Mesodermal cell (in vitro differentiated cells): ENCODE results near the gene SQOR.

ENCODE experiments used
- H3K27ac ChIP-seq: 2 replicates; pipeline ENCODE4 v1.7.0; 2013; ENCODE audit warnings: mild to moderate bottlenecking, low read depth, low read length, moderate library complexity; ENCODE audit not compliant: severe bottlenecking
- H3K36me3 ChIP-seq: 2 replicates; pipeline ENCODE4 v1.7.1; 2013; ENCODE audit warnings: mild to moderate bottlenecking, low read length, moderate library complexity; ENCODE audit not compliant: control insufficient read depth, insufficient read depth
- H3K4me1 ChIP-seq: one replicate; pipeline ENCODE4 v1.7.1; 2013; ENCODE audit warnings: mild to moderate bottlenecking, low read length; ENCODE audit not compliant: insufficient read depth, control insufficient read depth, poor library complexity, severe bottlenecking
- H3K4me3 ChIP-seq: 2 replicates; pipeline ENCODE4 v1.7.0; 2013; ENCODE audit warnings: low read length, control low read depth, mild to moderate bottlenecking; ENCODE audit not compliant: insufficient read depth, poor library complexity, severe bottlenecking; ENCODE audit errors: extremely low read depth
- H3K9me3 ChIP-seq: 2 replicates; pipeline ENCODE4 v1.7.1; 2013; ENCODE audit warnings: mild to moderate bottlenecking, low read length, moderate library complexity; ENCODE audit not compliant: control insufficient read depth
- WGBS, 2 experiments: methylation state at CpG; one replicate each; pipeline ENCODE4 v1.1.5; 2013; ENCODE audit warnings: missing lambda C conversion rate in 2 of 2; ENCODE audit not compliant: insufficient coverage in 2 of 2; 5-methylcytosine and 5-hydroxymethylcytosine counted together

SQOR gene

GRCh38 chr15:45660231-45660979 is 25.6 kb downstream of the SQOR start:
- H3K4me3 ChIP-seq = no peak overlapping the region
- H3K9me3 ChIP-seq = no peaks in the 10 kb centered on the region
- H3K36me3 ChIP-seq = no peaks in the 10 kb centered on the region
- WGBS, 2 experiments = 67 to 78% methylated on average over 4 of the region's 5 CpGs
- no peaks in the 10 kb centered on the region for H3K4me1 ChIP-seq
- no peak overlapping the region for H3K27ac ChIP-seq

- Histone ChIP-seq H3K36me3 (no peaks in the 10 kb centered on the region), H3K27ac (no peak overlapping the region), H3K4me1 (no peaks in the 10 kb centered on the region), H3K9me3 (no peaks in the 10 kb centered on the region), H3K4me3 (no peak overlapping the region)
- 55 to 80% methylated on average over 4 to 5 of the region's 6 CpGs for WGBS, 2 experiments
Observed at GRCh38 chr15:45662375-45662774, 27.5 kb downstream of the SQOR start.

- Histone ChIP-seq H3K36me3 (no peaks in the 10 kb centered on the region), H3K4me3 (no peak overlapping the region), H3K4me1 (no peaks in the 10 kb centered on the region), H3K9me3 (no peaks in the 10 kb centered on the region), H3K27ac (no peak overlapping the region)
- 37 to 65% methylated on average over 3 of the region's 5 CpGs for WGBS, 2 experiments
Observed at GRCh38 chr15:45664451-45664850, 29.6 kb downstream of the SQOR start.

DNA sequence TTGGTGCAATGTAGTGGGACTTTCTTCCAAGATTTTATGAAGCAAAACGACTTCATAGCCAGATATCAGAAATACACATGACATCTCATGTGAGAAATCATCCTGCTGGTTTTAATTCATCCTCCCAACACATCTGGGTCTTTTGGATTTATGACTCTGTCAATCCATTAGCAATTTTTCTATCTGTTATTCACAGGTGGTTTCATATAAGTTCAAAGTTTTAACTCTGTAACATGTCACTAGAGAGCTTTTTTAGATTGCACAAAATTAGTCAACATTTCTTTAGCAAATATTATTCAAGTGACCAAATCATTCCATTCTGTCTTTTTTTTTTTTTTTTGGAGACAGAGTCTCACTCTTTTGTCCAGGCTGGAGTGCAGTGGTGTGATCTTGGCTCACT is 30.4 kb downstream of the SQOR start:
- Histone ChIP-seq H3K9me3 (no peaks in the 10 kb centered on the region), H3K36me3 (no peaks in the 10 kb centered on the region), H3K4me3 (no peak overlapping the region), H3K4me1 (no peaks in the 10 kb centered on the region), H3K27ac (no peak overlapping the region)
- WGBS, 2 experiments = 100% methylated on average over 1 of the region's 1 CpG; no CpG with 5 or more reads in 1 of the 2 experiments

DNA sequence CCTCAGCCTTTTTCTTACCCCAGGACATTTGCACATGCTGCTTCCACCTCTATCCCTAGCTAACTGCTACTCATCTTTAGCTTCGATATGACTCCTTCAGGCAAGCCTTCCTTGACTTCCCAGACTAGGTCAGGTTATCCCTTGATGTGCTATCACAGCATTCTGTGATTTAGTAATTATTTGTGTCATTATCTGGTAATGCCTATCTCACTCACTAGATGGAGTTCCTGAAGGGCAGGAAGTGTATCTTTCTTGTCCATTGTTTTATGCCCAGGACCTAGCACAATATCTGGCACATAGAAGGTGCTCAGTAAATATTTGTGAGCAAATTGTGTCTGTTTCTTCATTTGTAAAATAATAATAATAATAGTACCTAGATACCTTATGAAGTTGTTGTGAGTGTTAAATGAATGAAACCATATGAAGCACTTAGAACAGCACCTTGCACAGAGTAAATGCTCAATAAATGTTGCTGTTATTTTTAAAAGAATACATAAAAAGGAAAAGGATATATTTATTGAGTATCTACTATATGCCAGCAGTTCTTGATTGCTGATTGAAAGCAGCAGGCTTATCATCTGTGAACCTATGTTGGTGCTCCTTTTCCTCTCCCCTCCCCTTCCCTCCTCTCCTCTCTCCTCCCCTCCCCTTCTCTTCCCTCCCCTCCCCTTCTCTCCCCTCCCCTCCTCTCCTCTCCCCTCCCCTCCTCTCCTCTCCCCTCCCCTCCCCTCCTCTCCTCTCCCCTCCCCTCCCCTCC is 31.5 kb downstream of the SQOR start:
- Histone ChIP-seq H3K9me3 (no peaks in the 10 kb centered on the region), H3K4me1 (no peaks in the 10 kb centered on the region), H3K36me3 (no peaks in the 10 kb centered on the region), H3K4me3 (no peak overlapping the region), H3K27ac (no peak overlapping the region)
- WGBS, 2 experiments = 90% methylated on average over 1 of the region's 1 CpG; no CpG with 5 or more reads in 1 of the 2 experiments

- 83 to 100% methylated on average over 1 of the region's 2 CpGs for WGBS, 2 experiments
- H3K4me3 ChIP-seq = no peak overlapping the region
- H3K27ac ChIP-seq = no peak overlapping the region
- H3K36me3 ChIP-seq = no peaks in the 10 kb centered on the region
- H3K9me3 ChIP-seq = no peaks in the 10 kb centered on the region
- H3K4me1 ChIP-seq = no peaks in the 10 kb centered on the region
Observed at GRCh38 chr15:45667002-45667401, 32.2 kb downstream of the SQOR start.

DNA sequence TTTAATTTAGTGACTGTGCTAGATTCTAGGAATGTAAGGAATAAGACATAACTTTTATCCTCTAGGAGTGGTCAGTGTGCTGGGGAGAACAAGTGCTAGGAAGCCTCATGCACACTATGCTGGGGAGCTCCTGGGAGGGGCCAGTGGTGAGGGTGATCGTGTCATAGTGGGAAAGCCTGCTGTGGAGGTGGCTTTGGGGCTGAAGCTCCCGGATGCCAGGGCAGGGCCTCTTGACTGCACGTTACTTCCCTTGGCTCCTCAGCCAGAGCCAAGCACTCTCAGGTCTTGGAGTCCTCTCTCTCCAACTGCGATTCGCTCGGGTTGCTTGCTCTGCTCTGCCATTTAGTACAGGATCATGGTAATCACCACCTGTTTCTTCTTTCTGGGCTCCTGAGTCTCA is 33.6 kb downstream of the SQOR start:
- WGBS, 2 experiments = 84 to 86% methylated on average over 6 of the region's 6 CpGs

GRCh38 chr15:45669422-45669821 is 34.6 kb downstream of the SQOR start:
- WGBS, 2 experiments = 83 to 100% methylated on average over 1 of the region's 3 CpGs
- Histone ChIP-seq H3K36me3 (no peaks in the 10 kb centered on the region), H3K4me1 (no peaks in the 10 kb centered on the region), H3K4me3 (no peak overlapping the region), H3K27ac (no peak overlapping the region), H3K9me3 (no peaks in the 10 kb centered on the region)

More for the DNA sequence above, 33.6 kb downstream of the SQOR start:
- no peaks in the 10 kb centered on the region for H3K4me1 ChIP-seq
- no peak overlapping the region for H3K4me3 ChIP-seq
- H3K36me3 ChIP-seq = no peaks in the 10 kb centered on the region
- no peaks in the 10 kb centered on the region for H3K9me3 ChIP-seq
- no peak overlapping the region for H3K27ac ChIP-seq

GRCh38 chr15:45670091-45670490 is 35.3 kb downstream of the SQOR start:
- Histone ChIP-seq H3K27ac (no peak overlapping the region), H3K4me3 (no peak overlapping the region), H3K9me3 (no peaks in the 10 kb centered on the region), H3K4me1 (no peaks in the 10 kb centered on the region), H3K36me3 (no peaks in the 10 kb centered on the region)
- WGBS, 2 experiments = 87% methylated on average over 3 to 4 of the region's 5 CpGs

DNA sequence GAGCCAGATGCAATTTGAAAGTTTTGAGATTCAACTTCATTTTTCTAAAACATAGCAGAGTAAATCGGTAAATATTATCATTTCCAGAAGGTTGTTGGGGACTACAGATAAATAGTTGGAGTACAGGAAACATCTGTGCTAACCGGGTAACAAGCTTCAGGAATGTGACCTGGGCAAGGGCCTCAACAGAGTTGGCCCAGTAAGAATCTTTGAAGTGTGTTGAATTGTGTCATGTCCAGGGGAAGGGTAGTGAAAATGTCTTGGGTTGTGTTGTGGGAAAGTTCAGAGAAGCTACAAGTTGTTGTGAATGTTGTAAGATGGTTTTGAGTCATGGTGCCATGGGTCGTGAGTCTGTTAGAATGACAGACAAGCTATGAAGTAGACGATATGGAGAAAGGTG is 35.7 kb downstream of the SQOR start:
- Histone ChIP-seq H3K36me3 (no peaks in the 10 kb centered on the region), H3K4me3 (no peak overlapping the region), H3K9me3 (no peaks in the 10 kb centered on the region), H3K4me1 (no peaks in the 10 kb centered on the region), H3K27ac (no peak overlapping the region)
- WGBS, 2 experiments = 92% methylated on average over 2 to 3 of the region's 4 CpGs

GRCh38 chr15:45674677-45675076 is 39.8 kb downstream of the SQOR start:
- 53 to 70% methylated on average over 3 of the region's 3 CpGs for WGBS, 2 experiments
- Histone ChIP-seq H3K4me3 (no peak overlapping the region), H3K27ac (no peak overlapping the region), H3K4me1 (no peaks in the 10 kb centered on the region), H3K9me3 (no peaks in the 10 kb centered on the region), H3K36me3 (no peaks in the 10 kb centered on the region)
